Measurements from ENCODE around the gene CSTF2T. TPM values are rescaled to one million over a fixed set of nuclear protein-coding genes. Genes with fewer than 3 reads are reported as not detected.

The CSTF2T gene
- total and polyA plus RNA-seq, 2 of the 13 experiments (the other 11 are each of a cell fraction or from before 2014, with no cell fraction given): 1.4 to 7.2 TPM

- TF ChIP-seq ZBTB43 (CRISPR knock-in tag; conservative IDR thresholded peaks at IDR 0.05): no peak
- TF ChIP-seq, protein P1, sequence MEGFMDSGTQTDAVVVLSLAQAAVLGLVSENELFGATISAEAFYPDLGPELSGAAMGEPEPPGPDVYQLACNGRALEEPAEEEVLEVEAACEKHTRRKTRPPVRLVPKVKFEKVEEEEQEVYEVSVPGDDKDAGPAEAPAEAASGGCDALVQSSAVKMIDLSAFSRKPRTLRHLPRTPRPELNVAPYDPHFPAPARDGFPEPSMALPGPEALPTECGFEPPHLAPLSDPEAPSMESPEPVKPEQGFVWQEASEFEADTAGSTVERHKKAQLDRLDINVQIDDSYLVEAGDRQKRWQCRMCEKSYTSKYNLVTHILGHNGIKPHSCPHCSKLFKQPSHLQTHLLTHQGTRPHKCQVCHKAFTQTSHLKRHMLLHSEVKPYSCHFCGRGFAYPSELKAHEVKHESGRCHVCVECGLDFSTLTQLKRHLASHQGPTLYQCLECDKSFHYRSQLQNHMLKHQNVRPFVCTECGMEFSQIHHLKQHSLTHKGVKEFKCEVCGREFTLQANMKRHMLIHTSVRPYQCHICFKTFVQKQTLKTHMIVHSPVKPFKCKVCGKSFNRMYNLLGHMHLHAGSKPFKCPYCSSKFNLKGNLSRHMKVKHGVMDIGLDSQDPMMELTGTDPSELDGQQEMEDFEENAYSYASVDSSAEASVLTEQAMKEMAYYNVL (CRISPR knock-in tag; IDR thresholded peaks at IDR 0.05; ENCODE audit: borderline replicate concordance): no peak
- TF ChIP-seq, protein P2, sequence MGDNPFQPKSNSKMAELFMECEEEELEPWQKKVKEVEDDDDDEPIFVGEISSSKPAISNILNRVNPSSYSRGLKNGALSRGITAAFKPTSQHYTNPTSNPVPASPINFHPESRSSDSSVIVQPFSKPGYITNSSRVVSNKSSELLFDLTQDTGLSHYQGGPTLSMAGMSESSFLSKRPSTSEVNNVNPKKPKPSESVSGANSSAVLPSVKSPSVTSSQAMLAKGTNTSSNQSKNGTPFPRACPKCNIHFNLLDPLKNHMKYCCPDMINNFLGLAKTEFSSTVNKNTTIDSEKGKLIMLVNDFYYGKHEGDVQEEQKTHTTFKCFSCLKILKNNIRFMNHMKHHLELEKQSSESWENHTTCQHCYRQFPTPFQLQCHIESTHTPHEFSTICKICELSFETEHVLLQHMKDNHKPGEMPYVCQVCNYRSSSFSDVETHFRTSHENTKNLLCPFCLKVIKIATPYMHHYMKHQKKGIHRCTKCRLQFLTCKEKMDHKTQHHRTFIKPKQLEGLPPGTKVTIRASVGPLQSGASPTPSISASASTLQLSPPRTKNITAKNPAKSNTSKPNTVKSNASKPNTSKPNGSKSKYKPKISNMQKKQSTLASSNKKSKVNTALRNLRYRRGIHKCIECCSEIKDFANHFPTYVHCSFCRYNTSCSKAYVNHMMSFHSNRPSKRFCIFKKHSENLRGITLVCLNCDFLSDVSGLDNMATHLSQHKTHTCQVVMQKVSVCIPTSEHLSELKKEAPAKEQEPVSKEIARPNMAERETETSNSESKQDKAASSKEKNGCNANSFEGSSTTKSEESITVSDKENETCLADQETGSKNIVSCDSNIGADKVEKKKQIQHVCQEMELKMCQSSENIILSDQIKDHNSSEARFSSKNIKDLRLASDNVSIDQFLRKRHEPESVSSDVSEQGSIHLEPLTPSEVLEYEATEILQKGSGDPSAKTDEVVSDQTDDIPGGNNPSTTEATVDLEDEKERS (CRISPR knock-in tag; IDR thresholded peaks at IDR 0.05): no peak
These were observed 3.1 kb downstream of the CSTF2T start (continued) for GRCh38 chr10:51696251-51696650.

- H3K27ac ChIP-seq (ENCODE audit: extremely low read length, insufficient read depth, low read length): no peak overlapping the region
- no peaks in the 10 kb centered on the region; a peak in 1 of 5 replicates for H3K27me3 ChIP-seq (ENCODE audit: control insufficient read depth in 1 of 2, insufficient read depth in 2 of 2, low read length in 2 of 2)
- peaks cover 12% of the 10 kb centered on the region; the same call in 1 of the 2 replicates for H3K4me1 ChIP-seq (ENCODE audit: insufficient read depth, low read length)
- no peak overlapping the region for H3K4me2 ChIP-seq (ENCODE audit: low read depth, low read length)
- no TSS peak for BruUV-seq (replicated peaks)
- 38% methylated on average over 5 of the region's 5 CpGs for WGBS (ENCODE audit: low lambda C conversion rate)
- H3K4me3 ChIP-seq (replicated peaks in 1 of 3; ENCODE audit: insufficient read depth in 1 of 3, low read depth in 2 of 3, low read length in 3 of 3): no peak overlapping the region
- ChIA-PET CTCF (ENCODE audit: low intra/inter-chr PET ratio, low total read pairs) (no interaction called here), POLR2A (no interaction called here)
- intact Hi-C loops (cut with micrococcal nuclease; ENCODE audit: unreplicated experiment): no loop called here
- in situ Hi-C loops (cut with HindIII; ENCODE audit: extremely low pct_ligation_motif_present, low pct_unique_long_range_greater_than_20kb): no loop called here
- H3K9ac ChIP-seq (ENCODE audit: insufficient read depth, low read depth, low read length): no peak overlapping the region
- H3K36me3 ChIP-seq (replicated peaks in 1 of 2; ENCODE audit: control insufficient read depth in 1 of 2, insufficient read depth in 2 of 2, low read length in 2 of 2): no peaks in the 10 kb centered on the region
- H2AFZ ChIP-seq (ENCODE audit: low read length): no peak overlapping the region
- H4K20me1 ChIP-seq (ENCODE audit: insufficient read depth, low read length): no peaks in the 10 kb centered on the region
- no peak for ATAC-seq
- no peak for FAIRE-seq
- no peaks in the 10 kb centered on the region for H3K9me3 ChIP-seq (ENCODE audit: low read length)
- no peaks in the 10 kb centered on the region for H3K79me2 ChIP-seq (ENCODE audit: insufficient read depth, low read length)
- no peak for DNase-seq (ENCODE audit: low spot score)
- no peak for TF ChIP-seq SNAI1 (CRISPR knock-in tag; IDR thresholded peaks at IDR 0.05; ENCODE audit: borderline replicate concordance)
- no peak for TF ChIP-seq SMAD1 (CRISPR knock-in tag; IDR thresholded peaks at IDR 0.05; ENCODE audit: borderline replicate concordance, low read depth)
- no peak for TF ChIP-seq ZBTB46 (CRISPR knock-in tag; IDR thresholded peaks at IDR 0.05; ENCODE audit: borderline replicate concordance)
- TF ChIP-seq POGK (CRISPR knock-in tag; conservative IDR thresholded peaks at IDR 0.05): no peak
- TF ChIP-seq ZNF878 (CRISPR knock-in tag; IDR thresholded peaks at IDR 0.05): no peak
- TF ChIP-seq CENPX (CRISPR knock-in tag; IDR thresholded peaks at IDR 0.05): no peak
- no peak for TF ChIP-seq ZNF235 (CRISPR knock-in tag; IDR thresholded peaks at IDR 0.05; ENCODE audit: borderline replicate concordance)
- no peak for TF ChIP-seq JUNB (CRISPR knock-in tag; IDR thresholded peaks at IDR 0.05; ENCODE audit: borderline replicate concordance)
These were observed 5.2 kb downstream of the CSTF2T start for GRCh38 chr10:51694086-51694768.
